Breast epithelium (tissue), 4 donors: ENCODE measurements around the gene SGPL1. TPM values are rescaled to one million over a fixed set of nuclear protein-coding genes. Genes with fewer than 3 reads are reported as not detected.

Source experiments
- DNase-seq, 2 donors: peaks; one replicate each; pipeline ENCODE4 v3.0.0-alpha.2; 2019; ENCODE audit warnings: low spot score in 2 of 2
- H3K27ac ChIP-seq, 2 donors: fragments of 200-600 bp; sonication (generic) in 1 of 2; one replicate each; pipeline ENCODE4 v1.5.1; 2016 to 2019; ENCODE audit warnings: mild to moderate bottlenecking in 1 of 2
- H3K27me3 ChIP-seq, 2 donors: fragments of 200-600 bp; sonication (generic) in 1 of 2; one replicate each; pipeline versions ENCODE4 v1.5.1 to v1.6.0; 2017 to 2019; ENCODE audit warnings: control low read depth in 1 of 2, mild to moderate bottlenecking in 1 of 2
- H3K36me3 ChIP-seq: fragments of 200-600 bp; one replicate; pipeline ENCODE4 v1.5.1; 2019
- H3K4me1 ChIP-seq, 2 donors: fragments of 200-600 bp; sonication (generic); one replicate each; pipeline ENCODE4 v1.5.1; 2016 to 2019; ENCODE audit warnings: control low read depth in 1 of 2
- H3K4me3 ChIP-seq, 3 donors: fragments of 200-600 bp; sonication (generic); 1 replicate in 2 of 3; 2 replicates in 1 of 3; pipeline ENCODE4 v1.5.1; 2016 to 2019; ENCODE audit warnings: mild to moderate bottlenecking in 3 of 3, moderate library complexity in 2 of 3
- H3K9me3 ChIP-seq, 2 donors: fragments of 200-600 bp; sonication (generic) in 1 of 2; one replicate each; pipeline ENCODE4 v1.5.1; 2016 to 2019; ENCODE audit warnings: control low read depth in 1 of 2
- CTCF ChIP-seq, 3 donors: fragments of 450-650 bp; IDR thresholded peaks; one replicate each; pipeline ENCODE4 v1.5.1; 2016 to 2017; ENCODE audit warnings: antibody characterized with exemption in 3 of 3, mild to moderate bottlenecking in 3 of 3, moderate library complexity in 3 of 3
- POLR2A ChIP-seq: fragments of 450-650 bp; IDR thresholded peaks from one replicate; pipeline ENCODE4 v1.6.1; 2016; ENCODE audit warnings: antibody characterized with exemption, mild to moderate bottlenecking, moderate library complexity
- POLR2AphosphoS5 ChIP-seq, 3 donors: sonication (generic); formaldehyde crosslinking; IDR thresholded peaks; one replicate each; pipeline ENCODE4 v1.6.1; 2017; ENCODE audit warnings: antibody characterized with exemption in 3 of 3
- intact Hi-C: fragments of 100-400 bp; cut with DNase I; formaldehyde crosslinking; loops from one replicate; pipeline ENCODE4 v1.15.1; 2023; ENCODE audit warnings: low total_unique reads
- total RNA-seq, 3 donors: library from RNA; depleted of rRNA; stranded (reverse); fragments of >200 nt; gene quantifications; one replicate each; pipeline ENCODE4 v1.1.0, GENCODE V29; 2016

The SGPL1 gene
- total RNA-seq, 3 donors from 2014 or later, result 31.0 to 52.2 (median 36.4) TPM

- H3K27ac ChIP-seq, result no peak overlapping the region
- intact Hi-C loops, result no loop called here
- TF ChIP-seq CTCF (IDR thresholded peaks at IDR 0.05) (no peak), POLR2A (no peak), POLR2AphosphoS5 (IDR thresholded peaks at IDR 0.05) (no peak)
- peak in 1 of 2 donors; percentile 20 for DNase-seq
- H3K4me3 ChIP-seq, result no peak overlapping the region
- H3K36me3 ChIP-seq, result no peaks in the 10 kb centered on the region
- no peaks in the 10 kb centered on the region for H3K9me3 ChIP-seq
- no peaks in the 10 kb centered on the region for H3K4me1 ChIP-seq
- H3K27me3 ChIP-seq, result no peaks in the 10 kb centered on the region
Observed at GRCh38 chr10:70771311-70772194, 44.2 kb upstream of the SGPL1 start.

- Histone ChIP-seq H3K36me3 (no peaks in the 10 kb centered on the region), H3K4me1 (no peaks in the 10 kb centered on the region), H3K9me3 (no peaks in the 10 kb centered on the region), H3K27me3 (no peaks in the 10 kb centered on the region), H3K4me3 (no peak overlapping the region), H3K27ac (no peak overlapping the region)
- peak; percentile 12 to 43 for DNase-seq
- intact Hi-C loops, result no loop called here
- TF ChIP-seq POLR2AphosphoS5 (IDR thresholded peaks at IDR 0.05) (no peak), CTCF (IDR thresholded peaks at IDR 0.05) (no peak), POLR2A (no peak)
Observed at GRCh38 chr10:70772627-70773026, 43.1 kb upstream of the SGPL1 start.

GRCh38 chr10:70773461-70773860, 42.3 kb upstream of the SGPL1 start:
- no peak for TF ChIP-seq POLR2A
- TF ChIP-seq POLR2AphosphoS5 (IDR thresholded peaks at IDR 0.05), result no peak
- no peak for TF ChIP-seq CTCF (IDR thresholded peaks at IDR 0.05)

GRCh38 chr10:70773965-70774809, 41.6 kb upstream of the SGPL1 start:
- H3K27ac ChIP-seq, result no peak overlapping the region
- intact Hi-C loops, result no loop called here
- H3K9me3 ChIP-seq, result no peaks in the 10 kb centered on the region
- H3K4me3 ChIP-seq, result no peak overlapping the region
- no peaks in the 10 kb centered on the region for H3K4me1 ChIP-seq
- H3K36me3 ChIP-seq, result no peaks in the 10 kb centered on the region
- no peaks in the 10 kb centered on the region for H3K27me3 ChIP-seq
- DNase-seq, result peak; percentile 15 to 43
- TF ChIP-seq POLR2A (no peak), CTCF (IDR thresholded peaks at IDR 0.05) (no peak), POLR2AphosphoS5 (IDR thresholded peaks at IDR 0.05) (no peak)

More at GRCh38 chr10:70773461-70773860, 42.3 kb upstream of the SGPL1 start:
- Histone ChIP-seq H3K36me3 (no peaks in the 10 kb centered on the region), H3K9me3 (no peaks in the 10 kb centered on the region), H3K27me3 (no peaks in the 10 kb centered on the region), H3K4me3 (no peak overlapping the region), H3K4me1 (no peaks in the 10 kb centered on the region), H3K27ac (no peak overlapping the region)
- intact Hi-C loops, result no loop called here
- DNase-seq, result peak in 1 of 2 donors; percentile 17
